HG03565 (cell line): ENCODE results near the gene MYL2.
A peak's percentile ranks its signal among the peaks of the same experiment; 100 is the strongest.

Source experiments
- ATAC-seq: cut with Tn5 transposase; IDR thresholded peaks from one replicate; pipeline ENCODE4 v1.9.1; 2021; ENCODE audit warnings: mild to moderate bottlenecking, moderate library complexity; ENCODE audit not compliant: unreplicated experiment

MYL2 gene

DNA sequence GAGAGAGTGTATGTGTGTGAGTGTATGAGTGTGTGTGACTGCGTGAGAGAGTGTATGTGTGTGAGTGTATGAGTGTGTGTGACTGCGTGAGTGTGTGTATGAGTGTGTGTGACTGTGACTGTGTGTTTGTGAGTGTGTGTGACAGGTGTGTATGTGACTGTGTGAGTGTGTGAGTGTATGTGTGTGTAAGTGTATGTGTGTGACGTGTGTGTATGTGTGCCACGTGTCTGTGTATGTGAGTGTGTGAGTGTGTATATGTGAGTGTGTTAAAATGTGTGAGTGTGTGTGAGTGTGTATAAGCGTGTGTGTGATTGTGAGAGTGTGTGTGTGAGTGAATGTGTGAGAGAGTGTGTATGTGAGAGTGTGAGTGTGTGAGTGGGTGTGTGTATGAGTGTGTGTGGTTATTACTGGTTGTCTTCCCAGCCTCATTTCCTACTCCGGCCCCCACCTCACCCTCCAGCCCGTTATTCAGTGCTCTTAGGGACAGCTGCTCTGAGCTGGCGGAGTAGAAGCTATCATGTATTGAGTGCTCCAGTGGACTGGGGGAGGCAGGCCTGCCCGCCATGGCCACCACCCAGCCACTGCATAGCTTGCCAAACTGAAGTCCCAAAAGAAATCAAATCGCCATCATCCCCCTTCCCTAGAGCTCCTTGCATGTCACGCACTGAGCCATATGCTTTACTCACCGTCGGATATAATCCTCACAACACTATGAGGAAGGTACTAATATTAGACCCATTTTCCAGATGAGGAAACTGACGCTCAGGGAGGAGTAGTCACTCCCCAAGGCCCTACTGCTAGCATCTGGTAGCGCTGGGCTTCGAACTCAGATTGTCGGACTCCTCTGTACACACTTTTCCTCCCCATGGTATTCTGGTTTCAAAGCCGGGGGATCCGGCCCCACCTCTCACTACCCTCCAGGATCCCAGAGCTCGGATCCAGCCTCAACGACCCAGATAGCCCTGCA is 10.3 kb upstream of the MYL2 start:
- ATAC-seq, result no peak

DNA sequence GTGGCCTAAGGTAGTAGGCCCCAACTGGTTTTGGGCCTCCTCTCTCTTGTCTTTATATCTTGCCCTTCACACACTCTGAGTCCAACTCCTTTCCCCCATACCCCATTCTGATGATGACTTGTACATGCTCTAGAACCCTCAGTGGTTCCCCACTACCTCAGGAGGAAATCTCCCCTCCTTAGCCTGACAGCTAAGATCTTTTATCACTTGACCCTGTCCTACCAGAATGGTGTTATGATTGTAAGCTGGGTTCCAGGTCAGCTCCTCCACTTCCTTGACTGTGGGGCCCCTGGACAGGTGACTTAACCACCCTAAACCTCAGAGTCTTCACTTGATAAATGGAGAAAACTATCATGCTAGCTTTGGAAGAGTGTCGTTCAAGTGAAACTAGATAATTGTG is 9.4 kb upstream of the MYL2 start:
- no peak for ATAC-seq

DNA sequence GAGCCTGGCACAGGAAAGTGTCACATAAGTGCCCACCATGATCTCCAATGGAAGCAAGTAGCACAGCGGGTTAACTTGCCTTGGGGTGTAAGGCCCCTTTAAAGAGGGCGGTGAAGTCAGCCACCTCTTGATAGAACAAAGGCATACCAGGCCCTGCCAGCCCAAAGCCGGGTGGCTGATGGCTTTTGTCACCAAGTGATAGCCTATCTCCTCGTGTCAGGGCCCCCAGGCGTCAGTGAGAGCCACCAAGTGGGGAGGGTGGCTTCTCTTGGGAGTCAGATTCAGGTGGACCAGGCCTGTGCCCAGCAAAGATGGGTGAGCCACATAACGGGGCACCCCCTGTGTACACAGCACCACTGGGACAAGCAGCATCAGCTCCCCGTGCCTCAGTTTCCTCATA is 8.3 kb upstream of the MYL2 start:
- no peak for ATAC-seq

DNA sequence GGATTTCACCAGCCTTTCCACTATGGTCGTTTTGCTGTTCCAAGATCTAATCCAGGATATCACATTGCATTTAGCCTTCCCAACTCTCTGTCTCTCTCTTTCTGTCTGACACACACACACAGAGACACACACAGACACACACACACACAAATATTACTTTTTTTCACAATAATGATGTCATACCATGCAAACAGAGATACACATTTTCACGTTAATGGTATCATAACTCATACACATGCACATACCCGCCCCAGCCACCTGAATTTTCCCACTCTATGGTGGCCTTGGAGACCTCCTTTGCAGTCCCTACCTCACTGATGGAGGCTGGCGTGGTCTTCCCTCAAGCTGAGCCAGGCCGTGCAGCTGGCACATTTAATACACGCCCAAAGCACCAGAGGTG is 7.2 kb upstream of the MYL2 start:
- no peak for ATAC-seq

DNA sequence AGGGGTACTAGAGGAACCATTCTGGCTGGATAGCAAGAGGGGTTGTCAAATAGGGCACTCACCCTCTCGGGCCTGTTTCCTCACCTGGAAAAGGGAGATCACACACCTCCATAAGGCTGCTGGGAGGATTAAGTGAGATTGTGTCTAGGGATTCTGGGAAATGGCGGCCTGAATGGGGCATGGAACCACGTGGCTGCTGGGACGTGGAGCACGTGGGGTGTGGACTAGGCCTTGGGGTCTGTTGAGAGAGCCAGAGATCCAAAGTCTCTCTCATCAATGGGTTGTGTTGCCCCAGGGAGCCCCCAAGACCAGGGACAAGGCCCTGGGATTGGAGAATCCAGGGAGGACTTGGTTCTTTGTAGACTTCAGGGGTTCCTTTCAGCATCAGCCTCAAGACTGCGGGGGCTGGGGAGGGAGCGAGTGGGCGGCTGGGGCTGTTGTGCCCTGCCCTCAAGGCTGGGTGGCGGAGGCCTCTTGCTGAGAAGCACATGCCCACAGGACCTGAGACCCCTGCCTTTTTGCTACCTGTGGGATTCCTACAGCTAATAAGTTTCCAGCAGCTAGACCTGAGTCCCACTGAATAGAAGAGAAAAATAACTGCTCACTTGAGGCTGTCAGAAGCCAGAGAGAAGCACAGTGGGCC is 3.4 kb upstream of the MYL2 start:
- ATAC-seq, result no peak

DNA sequence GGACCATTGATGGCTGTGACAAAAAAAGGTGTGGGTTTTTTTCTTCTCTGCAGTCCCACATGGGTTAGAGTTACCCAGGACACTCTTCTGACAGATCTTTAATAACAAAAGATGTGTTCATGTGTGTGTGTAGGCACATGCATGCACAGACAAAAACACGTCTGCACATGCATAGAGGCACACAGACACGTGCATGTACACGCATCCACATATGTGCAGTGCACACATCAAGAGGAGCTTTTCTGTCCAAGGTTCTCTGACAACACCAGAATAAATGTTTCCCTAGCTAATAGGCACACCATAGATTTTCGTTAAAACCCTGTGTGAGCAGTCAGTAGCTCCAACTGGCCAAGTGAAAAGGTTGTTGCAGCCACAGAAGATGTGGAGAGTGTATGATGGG is 2.8 kb upstream of the MYL2 start:
- no peak for ATAC-seq

DNA sequence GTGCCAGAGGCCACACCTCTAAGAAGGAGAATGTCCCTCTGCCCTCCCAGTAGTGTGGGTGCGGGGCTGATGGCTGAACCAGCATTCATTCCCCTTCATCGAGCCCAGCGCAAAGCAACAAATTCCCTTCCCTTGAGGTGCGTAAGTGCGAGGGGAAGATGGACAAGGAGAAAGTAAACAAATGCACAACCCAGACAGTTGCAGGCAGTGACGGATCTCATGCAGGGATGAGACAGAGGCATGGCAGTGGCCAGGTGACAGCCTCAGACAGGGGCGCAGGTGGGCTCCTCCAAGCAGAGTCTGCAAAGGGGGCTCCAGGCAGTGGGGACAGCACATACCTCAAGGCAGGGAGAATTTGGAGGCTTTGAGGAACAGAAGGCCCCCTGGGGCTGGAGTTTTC is 2.3 kb upstream of the MYL2 start:
- no peak for ATAC-seq

DNA sequence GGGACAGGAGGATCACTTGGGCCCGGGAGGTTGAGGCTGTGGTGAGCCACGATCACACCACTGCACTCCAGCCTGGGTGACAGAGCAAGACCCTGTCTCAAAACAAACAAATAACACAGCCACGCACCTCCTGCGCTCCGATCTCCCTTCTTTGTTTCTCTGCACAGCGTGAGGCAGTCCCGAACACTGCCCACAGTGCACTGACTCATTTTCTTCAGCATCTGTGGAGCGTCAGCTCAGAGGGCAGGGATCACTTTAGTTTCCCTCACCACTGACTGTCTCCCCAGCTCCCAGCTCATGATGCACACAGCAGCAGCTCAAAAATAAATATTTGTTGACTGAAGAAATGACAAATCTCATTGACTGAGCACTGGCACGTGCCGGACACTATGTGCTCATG is 883 bp upstream of the MYL2 start:
- ATAC-seq, result no peak

DNA sequence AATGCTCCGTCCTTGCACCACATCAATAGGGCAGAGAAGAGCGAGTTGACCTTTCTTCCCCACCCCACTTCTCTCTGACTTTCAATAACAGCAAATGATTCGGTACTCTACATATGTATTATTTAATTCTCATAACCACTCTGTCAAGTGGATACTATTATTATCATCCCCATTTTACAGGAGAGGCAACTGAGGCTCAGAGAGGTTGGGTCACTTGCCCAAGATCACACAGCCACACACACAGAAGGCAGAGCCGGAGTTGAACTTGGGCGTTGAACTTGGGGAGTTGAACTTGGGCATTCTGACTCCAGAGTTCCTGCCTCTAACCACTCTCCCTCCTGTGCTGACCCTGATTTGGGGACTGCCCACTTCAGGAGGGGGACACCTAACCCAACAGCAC is 659 bp downstream of the MYL2 start:
- no peak for ATAC-seq

DNA sequence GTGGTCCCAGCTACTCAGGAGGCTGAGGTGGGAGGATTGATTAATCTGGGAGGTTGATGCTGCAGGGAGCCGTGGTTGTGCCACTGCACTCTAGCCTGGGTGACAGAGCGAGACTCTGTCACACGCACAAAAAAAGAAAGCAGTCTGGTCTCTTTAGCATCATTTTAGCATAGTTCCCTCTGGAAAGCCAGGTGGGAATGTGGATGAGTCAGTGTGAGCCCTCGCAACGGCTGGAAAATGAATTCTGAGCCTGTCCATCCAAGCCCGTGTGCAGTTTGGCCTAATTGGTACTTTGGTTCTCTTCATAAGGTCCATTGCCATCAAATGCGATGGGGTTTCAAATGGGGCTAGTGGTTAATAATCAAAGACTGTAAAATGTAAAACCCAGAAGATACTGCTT is 2.4 kb downstream of the MYL2 start:
- no peak for ATAC-seq

DNA sequence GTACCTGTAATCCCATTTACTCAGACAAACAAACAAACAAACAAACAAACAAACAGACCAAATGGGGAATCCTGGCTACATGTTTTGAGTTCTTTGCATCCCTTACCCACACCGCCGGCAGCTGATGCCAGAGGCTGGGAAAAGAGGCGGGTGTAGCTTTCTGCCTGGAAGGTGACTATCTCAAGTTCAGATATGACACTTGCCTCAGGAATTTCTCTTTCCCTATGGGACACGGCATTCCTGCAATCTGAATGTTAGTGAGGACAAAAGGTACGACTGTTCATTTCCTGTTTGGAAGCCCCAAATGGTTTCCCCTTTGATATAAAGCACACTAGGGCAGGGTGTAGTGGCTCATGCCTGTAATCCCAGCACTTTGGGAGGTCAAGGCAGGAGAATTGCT is 2.9 kb downstream of the MYL2 start:
- no peak for ATAC-seq

DNA sequence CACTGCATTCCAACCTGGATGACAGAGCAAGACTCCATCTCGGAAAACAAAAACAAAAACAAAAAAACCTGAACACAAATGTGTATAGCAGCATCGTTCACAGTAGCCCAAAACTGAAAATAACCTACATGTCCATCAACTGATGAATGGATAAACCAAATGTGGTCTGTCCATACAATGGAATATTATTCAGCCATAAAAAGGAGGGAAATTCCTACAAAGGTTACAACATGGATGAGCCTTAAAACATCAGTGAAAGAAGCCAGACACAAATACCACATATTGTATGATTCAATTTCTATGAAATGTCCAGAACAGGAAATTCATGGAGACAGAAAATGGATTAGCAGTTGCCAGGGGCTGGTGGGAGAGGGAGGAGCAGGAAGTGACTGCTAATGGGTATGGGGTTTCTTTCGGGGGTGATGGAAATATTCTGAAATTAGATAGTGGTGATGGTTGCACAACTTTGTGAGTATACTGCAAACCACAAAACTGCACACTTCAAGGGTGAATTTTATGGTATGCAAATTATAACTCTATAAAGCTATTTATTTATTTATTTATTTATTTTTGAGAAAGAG is 4.0 kb downstream of the MYL2 start:
- ATAC-seq, result no peak

DNA sequence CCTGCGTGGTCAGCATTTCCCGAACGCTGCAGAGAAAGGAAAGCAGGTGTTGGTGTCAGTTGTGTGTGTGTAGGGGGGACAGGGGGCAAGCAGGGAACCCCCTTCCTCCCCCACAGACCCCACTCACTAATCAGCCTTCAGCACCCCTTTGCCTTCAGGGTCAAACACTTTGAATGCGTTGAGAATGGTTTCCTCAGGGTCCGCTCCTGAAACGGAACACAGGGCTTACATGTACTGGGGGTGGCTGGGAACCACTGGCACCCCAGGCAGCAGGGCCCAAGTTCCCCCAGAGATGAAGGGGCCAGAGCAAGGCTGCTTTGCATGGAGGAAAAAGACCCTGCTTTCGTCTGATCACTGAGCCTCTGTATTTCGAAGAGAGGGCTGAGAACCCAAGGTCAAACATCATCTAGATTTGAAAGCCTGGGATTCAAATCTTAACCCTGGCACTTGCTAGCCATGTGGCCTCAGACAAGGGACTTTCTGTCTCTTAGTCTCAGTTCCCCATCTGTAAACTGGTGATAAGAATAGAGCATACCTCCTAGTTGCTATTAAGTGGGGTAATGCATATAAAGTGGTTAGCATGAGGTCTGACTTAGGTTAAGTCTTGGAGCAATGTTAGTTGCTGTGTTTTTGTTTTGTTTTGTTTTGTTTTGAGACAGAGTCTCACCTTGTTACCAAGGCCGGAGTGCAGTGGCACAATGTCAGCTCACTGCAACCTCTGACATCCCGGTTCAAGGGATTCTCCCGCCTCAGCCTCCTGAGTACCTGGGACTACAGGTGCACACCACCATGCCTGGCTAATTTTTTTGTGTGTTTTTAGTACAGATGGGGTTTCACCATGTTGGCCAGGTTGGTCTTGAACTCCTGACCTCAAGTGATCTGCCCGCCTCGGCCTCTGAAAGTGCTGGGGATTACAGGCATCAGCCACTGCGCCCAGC is 7.0 kb downstream of the MYL2 start:
- peak; percentile 98 for ATAC-seq

DNA sequence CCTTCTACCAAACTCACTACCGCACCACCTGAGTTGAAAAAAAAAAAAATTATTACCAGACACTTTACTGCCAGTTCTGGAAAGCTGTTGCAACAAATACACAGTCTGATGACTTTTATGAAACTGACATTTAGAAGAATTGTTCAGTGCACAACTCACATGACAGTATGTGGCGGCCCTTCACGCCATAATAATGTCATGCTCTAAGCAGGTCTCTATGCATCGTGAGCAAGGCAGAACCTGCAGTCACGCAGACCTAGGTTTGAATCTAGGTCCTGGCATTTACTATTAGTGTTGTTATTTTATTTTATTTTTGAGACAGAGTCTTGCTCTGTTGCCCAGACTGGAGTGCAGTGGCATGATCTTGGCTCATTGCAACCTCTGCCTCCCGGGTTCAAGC is 8.1 kb downstream of the MYL2 start:
- no peak for ATAC-seq

DNA sequence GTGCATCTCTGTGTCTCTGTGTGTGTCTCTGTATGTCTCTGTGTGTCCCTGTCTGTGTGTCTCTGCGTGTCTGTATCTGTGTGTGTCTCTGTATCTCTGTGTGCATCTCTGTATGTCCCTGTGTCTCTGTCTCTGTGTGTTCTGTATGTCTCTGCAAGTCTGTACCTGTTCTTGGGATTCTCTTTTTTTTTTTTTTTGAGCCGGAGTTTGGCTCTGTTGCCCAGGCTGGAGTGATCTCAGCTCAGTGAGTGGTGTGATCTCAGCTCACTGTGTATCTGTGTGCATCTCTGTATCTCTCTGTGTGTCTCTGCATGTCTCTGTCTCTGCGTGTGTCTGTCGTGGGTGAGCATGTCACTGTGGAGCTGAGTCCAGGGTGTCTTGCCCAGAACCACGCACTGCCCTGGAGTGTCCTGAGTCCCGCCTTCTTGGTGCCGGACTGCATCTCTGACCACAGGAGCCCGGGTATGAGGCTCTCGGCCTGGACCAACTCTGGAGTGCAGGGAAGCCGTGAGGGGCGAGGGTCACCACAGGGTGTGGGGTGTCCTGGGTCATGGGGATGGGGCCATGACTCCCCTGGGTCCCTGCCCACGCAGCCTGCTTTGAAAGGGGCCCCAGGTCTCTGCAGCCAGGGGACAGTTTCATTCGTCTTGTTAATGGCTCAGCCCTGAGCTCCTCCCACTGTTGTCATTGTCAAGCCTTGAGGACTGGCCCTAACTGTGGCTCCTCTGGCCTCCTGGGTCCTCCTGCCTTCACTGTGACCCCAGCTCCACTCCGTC is 11.8 kb downstream of the MYL2 start:
- no peak for ATAC-seq

DNA sequence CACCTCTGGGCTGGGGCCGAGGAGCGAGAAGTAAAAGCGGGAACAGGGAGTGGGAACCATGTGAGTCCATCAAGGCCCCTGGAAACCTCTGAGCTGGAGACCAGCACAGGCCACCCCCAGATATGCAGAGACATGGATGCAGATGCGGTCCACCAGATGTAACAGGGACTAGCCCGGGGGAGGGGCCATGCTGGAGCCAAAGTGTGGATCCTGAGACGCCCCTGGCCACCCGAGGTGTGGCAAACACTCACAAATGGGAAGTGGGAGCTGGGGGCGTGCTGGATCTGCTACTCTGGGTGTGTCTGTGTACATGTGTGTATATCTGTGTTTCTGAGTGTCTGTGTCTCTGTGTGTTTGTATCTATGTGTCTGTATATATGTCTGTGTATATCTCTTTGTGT is 12.8 kb downstream of the MYL2 start:
- ATAC-seq, result no peak

DNA sequence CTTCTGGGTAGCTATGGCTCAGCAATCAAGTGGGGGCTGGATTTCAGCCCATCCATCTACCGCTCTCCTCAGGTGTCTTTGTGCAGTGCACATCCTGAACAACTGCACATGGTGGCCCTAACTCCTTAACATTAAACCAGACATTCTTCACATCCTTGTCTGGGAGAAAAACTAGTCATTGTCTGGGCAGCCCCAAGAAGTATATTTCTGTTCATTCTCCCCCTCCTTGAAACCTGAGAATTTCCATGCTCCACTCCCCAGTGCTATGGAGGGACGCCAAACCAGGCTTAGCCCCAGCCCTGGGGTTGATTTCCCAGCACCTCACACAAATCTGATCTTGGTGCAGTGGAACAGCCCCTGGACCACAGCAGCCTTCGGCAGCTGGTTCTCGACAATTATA is 13.4 kb downstream of the MYL2 start:
- ATAC-seq, result no peak

DNA sequence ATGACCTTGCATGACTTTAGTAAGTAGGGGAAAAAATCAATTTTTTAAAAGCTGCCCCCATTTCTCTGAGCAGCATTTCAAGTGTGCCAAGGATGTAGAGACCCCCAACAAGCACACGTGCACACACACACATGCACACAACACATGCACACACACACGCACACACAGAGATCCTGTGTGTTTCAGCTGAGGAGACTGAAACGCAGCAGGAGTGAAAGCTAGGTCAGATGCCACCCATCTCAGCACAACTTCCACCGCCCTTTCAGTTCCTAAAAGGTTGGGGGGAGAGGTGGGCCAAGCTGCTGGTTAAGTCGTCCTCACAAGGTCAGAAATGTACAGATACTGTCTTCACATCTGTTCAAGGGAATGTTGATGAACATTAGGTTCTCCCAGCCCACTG is 13.9 kb downstream of the MYL2 start:
- ATAC-seq, result no peak

DNA sequence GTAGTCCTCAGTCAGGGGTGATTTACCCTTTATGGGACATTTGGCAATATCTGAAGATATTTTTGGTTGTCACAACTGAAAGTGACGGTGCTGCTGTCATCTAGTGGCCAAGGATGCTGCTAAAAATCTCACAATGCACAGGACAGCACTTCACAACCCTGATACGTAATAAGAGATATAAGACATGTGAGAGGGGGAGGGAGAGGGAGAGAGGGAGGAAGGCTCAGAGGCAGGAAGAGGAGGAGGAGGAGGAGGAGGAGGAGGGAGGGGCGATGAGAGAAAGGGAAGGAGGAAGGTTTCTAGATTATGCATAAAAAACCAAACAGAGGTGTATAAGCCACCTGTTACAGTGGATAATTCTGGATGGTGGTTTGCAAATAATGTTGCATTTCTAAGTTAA is 14.3 kb downstream of the MYL2 start:
- ATAC-seq, result no peak

DNA sequence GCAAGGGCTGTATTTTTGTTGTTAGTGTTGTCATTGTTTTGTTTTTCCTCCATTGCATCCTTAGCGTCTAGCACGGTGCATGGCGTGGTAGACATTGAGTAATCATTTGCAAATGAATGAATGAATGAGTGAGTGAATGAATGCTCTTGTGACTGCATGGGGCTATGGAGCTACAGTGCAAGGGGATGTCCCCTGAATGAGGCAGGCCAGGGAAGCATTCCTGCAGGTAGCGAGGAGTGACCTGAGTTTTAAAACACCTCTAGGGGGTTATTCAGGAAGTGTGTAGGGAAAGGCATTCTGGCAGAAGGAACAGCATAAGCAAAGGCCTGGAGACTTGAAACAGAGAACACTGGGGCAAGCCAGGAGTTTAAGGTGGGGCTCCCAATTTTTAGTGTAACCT is 16.9 kb downstream of the MYL2 start:
- no peak for ATAC-seq
